Measurements from ENCODE around the gene SLC44A1. TPM values are rescaled to one million over a fixed set of nuclear protein-coding genes. Genes with fewer than 3 reads are reported as not detected.

Gene SLC44A1
- total RNA-seq, 4 donors from 2014 or later: 51.1 to 82.2 (median 70.5) TPM

DNA sequence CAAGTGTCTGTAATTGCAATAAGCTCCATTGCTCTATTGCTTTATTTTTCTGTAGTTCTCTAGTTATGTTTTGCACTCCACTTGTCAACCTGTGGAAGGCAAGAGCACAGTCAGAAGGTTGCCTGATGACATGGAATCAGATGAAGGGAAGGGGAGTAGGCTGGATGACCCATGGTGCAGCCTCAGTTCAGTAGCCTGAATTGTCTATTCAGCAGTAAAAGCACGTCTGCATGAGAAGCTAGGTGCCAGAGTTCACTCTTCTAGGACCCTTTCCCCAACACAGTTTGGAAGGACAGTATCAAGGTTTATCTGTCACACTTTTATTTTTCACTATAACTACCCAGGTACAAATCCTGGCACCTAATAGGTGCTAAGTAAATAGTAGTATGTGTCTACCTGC lies 39.3 kb downstream of the SLC44A1 start:
- intact Hi-C loops (cut with DNase I; ENCODE audit: low total_unique reads): no loop called here

DNA sequence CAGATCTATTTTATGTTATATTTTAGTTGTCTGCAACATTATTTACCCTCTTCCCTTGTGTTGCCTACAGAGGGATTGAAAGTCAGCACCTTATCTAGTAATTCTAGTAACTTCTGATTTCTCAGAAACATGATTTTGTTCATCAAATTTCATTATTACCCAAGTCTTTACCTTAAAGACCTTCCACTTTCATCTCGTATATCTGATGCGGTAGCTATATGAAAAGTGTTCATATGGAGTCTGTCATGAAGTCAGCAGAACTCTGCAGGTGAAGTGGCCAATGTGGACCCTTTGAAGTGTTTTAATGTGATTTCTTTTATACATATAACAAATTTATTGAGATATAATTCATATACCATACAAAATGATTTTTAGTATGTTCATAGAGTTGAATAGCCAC lies 40.0 kb downstream of the SLC44A1 start:
- no peak for DNase-seq (ENCODE audit: low spot score in 2 of 2)
- TF ChIP-seq, protein P1, sequence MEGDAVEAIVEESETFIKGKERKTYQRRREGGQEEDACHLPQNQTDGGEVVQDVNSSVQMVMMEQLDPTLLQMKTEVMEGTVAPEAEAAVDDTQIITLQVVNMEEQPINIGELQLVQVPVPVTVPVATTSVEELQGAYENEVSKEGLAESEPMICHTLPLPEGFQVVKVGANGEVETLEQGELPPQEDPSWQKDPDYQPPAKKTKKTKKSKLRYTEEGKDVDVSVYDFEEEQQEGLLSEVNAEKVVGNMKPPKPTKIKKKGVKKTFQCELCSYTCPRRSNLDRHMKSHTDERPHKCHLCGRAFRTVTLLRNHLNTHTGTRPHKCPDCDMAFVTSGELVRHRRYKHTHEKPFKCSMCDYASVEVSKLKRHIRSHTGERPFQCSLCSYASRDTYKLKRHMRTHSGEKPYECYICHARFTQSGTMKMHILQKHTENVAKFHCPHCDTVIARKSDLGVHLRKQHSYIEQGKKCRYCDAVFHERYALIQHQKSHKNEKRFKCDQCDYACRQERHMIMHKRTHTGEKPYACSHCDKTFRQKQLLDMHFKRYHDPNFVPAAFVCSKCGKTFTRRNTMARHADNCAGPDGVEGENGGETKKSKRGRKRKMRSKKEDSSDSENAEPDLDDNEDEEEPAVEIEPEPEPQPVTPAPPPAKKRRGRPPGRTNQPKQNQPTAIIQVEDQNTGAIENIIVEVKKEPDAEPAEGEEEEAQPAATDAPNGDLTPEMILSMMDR (IDR thresholded peaks at IDR 0.05): no peak
- no peak for TF ChIP-seq POLR2A (IDR thresholded peaks at IDR 0.05)
- intact Hi-C loops (cut with DNase I; ENCODE audit: low total_unique reads): no loop called here
- no peak overlapping the region for H3K4me3 ChIP-seq (ENCODE audit: low read depth, poor library complexity, severe bottlenecking)
- 67 to 94% methylated on average over 2 of the region's 2 CpGs for WGBS, 2 donors

More for the DNA sequence above, 39.3 kb downstream of the SLC44A1 start:
- no peak overlapping the region for H3K4me3 ChIP-seq (ENCODE audit: low read depth, poor library complexity, severe bottlenecking)
- no peak for DNase-seq (ENCODE audit: low spot score in 2 of 2)
- TF ChIP-seq POLR2A (IDR thresholded peaks at IDR 0.05): no peak
- TF ChIP-seq, protein P1 (IDR thresholded peaks at IDR 0.05): no peak
- 68% methylated on average over 1 of the region's 1 CpG for WGBS, 2 donors

DNA sequence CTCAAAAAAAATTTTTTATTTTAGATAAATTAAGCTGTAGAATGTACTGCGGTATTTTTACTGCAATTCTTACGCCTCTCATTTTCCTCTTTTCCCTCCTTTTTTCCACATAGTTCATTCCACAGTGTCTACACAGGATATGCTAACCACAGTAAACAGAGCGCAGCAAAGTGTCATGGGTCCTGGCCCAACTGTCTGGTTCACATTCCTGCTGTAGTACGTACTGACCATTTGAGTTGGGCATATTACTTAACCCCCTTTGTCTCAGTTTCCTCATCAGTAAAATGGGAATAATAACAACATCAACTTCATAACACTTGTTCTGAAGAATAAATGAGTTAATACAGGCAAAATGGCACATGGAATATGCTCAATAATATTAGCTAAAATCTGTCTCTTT lies 41.6 kb downstream of the SLC44A1 start:
- intact Hi-C loops (cut with DNase I; ENCODE audit: low total_unique reads): no loop called here
- H3K4me3 ChIP-seq (ENCODE audit: low read depth, poor library complexity, severe bottlenecking): no peak overlapping the region
- TF ChIP-seq, protein P1 (IDR thresholded peaks at IDR 0.05): no peak
- TF ChIP-seq POLR2A (IDR thresholded peaks at IDR 0.05): no peak
- 90 to 96% methylated on average over 4 of the region's 4 CpGs for WGBS, 2 donors
- DNase-seq (ENCODE audit: low spot score in 2 of 2): no peak

DNA sequence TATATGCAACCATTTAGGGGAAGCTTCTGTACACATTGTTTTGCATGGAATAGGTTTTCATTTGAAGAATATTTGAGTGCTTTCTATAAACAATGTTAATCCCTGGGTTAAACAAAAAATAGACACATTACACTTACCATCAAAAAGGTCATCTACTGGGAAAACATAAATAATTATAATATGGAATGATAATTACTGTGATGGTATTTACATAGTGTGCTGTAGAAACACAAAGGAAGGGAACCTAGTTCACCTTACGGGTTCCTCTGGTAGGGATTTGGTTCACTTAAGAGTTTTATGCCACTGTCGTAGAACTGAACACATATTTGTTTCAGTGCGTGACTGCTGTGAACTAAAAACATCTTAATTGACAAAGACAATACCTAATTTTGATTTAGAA lies 44.9 kb downstream of the SLC44A1 start:
- intact Hi-C loops (cut with DNase I; ENCODE audit: low total_unique reads): no loop called here
- 93 to 97% methylated on average over 3 of the region's 3 CpGs for WGBS, 2 donors
- H3K4me3 ChIP-seq (ENCODE audit: low read depth, poor library complexity, severe bottlenecking): no peak overlapping the region
- no peak for TF ChIP-seq POLR2A (IDR thresholded peaks at IDR 0.05)
- TF ChIP-seq, protein P1 (IDR thresholded peaks at IDR 0.05): no peak
- DNase-seq (ENCODE audit: low spot score in 2 of 2): no peak

DNA sequence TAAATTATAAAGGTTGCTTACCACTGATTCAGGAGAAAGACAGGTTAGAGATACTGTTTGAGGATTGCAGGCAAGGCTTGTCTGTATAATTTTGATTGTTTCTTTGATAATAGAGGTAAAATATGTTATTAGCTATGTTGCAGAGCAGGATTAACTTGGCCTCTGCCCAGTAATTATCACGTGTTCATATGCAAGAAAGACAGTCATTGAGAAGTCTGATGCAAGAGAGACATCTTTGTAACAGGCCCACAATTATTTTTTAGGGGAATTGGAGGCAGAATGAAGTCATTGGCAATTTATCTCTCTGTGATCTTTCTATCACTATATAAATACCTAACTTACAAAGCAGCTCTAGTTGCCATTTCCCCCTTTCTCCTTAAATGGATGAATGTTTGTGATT lies 46.0 kb downstream of the SLC44A1 start:
- peak in 1 of 2 donors; percentile 62 for DNase-seq (ENCODE audit: low spot score in 2 of 2)
- TF ChIP-seq POLR2A (IDR thresholded peaks at IDR 0.05): no peak
- TF ChIP-seq, protein P1 (IDR thresholded peaks at IDR 0.05): no peak
- 8 to 23% methylated on average over 1 of the region's 1 CpG for WGBS, 2 donors
- intact Hi-C loops (cut with DNase I; ENCODE audit: low total_unique reads): no loop called here
- H3K4me3 ChIP-seq (ENCODE audit: low read depth, poor library complexity, severe bottlenecking): no peak overlapping the region

DNA sequence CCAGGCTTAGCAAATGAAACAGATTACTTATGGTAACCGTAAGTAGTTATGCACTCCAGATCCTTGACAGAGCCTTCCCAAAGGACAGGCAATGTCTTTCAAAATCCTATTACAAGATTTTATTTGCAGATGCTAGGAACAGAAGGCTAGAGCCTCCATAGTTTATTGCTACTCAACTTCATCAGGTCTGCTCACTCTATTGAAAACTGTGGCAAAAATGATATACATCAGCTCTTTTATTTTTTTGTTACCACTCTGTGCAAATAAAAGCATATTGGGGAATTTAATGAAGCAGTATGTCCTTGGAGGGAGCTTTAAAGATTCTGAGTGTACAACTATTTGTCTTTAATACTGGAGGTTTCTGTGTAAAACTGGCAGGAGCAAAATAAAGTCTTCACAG lies 46.5 kb downstream of the SLC44A1 start:
- intact Hi-C loops (cut with DNase I; ENCODE audit: low total_unique reads): no loop called here
- DNase-seq (ENCODE audit: low spot score in 2 of 2): no peak
- TF ChIP-seq POLR2A (IDR thresholded peaks at IDR 0.05): no peak
- H3K4me3 ChIP-seq (ENCODE audit: low read depth, poor library complexity, severe bottlenecking): no peak overlapping the region
- 89 to 92% methylated on average over 1 of the region's 1 CpG for WGBS, 2 donors
